Prostate gland (tissue), 2 donors: Measurements from ENCODE around the gene C19orf12. TPM values are rescaled to one million over a fixed set of nuclear protein-coding genes. Genes with fewer than 3 reads are reported as not detected.
A peak's percentile ranks its signal among the peaks of the same experiment; 100 is the strongest.

Experiments used
- DNase-seq: peaks from one replicate; pipeline ENCODE4 v3.0.0-alpha.2; 2019; ENCODE audit warnings: low spot score
- H3K27ac ChIP-seq, 2 donors: fragments of 200-600 bp; sonication (generic); 2 replicates each; pipeline ENCODE4 v1.5.1; 2017 to 2019
- H3K27me3 ChIP-seq: fragments of 200-600 bp; sonication (generic); replicated peaks from 2 replicates; pipeline ENCODE4 v1.5.1; 2019; ENCODE audit not compliant: insufficient read depth
- H3K36me3 ChIP-seq, 2 donors: fragments of 200-600 bp; sonication (generic); 1 replicate in 1 of 2; 2 replicates in 1 of 2; pipeline versions ENCODE4 v1.5.1 to v1.8.1; 2017 to 2019
- H3K4me1 ChIP-seq: fragments of 200-600 bp; sonication (generic); replicated peaks from 2 replicates; pipeline ENCODE4 v1.5.1; 2019
- H3K4me3 ChIP-seq, 2 donors: fragments of 200-600 bp; sonication (generic); 2 replicates each; pipeline ENCODE4 v1.5.1; 2017 to 2019
- H3K9me3 ChIP-seq: fragments of 200-600 bp; sonication (generic); 2 replicates; pipeline ENCODE4 v1.5.1; 2017
- CTCF ChIP-seq, 4 experiments: fragments of 200-600 bp in 2 of 4; fragments of 450-650 bp in 2 of 4; sonication (generic) in 2 of 4; IDR thresholded peaks; 1 replicate in 3 of 4; 2 replicates in 1 of 4; pipeline ENCODE4 v1.5.1; 2016 to 2019; ENCODE audit warnings: antibody characterized with exemption in 4 of 4, mild to moderate bottlenecking in 2 of 4, moderate library complexity in 2 of 4
- POLR2A ChIP-seq: fragments of 450-650 bp; IDR thresholded peaks from one replicate; pipeline ENCODE4 v1.6.1; 2016; ENCODE audit warnings: antibody characterized with exemption, mild to moderate bottlenecking
- POLR2AphosphoS5 ChIP-seq: sonication (generic); formaldehyde crosslinking; IDR thresholded peaks from one replicate; pipeline ENCODE4 v1.6.1; 2017; ENCODE audit warnings: antibody characterized with exemption
- WGBS: methylation state at CpG from one replicate; pipeline ENCODE4 v1.1.5; 2018; 5-methylcytosine and 5-hydroxymethylcytosine counted together
- intact Hi-C: fragments of 100-400 bp; cut with DNase I; formaldehyde crosslinking; loops from one replicate; pipeline ENCODE4 v1.14.2; 2022
- total RNA-seq, 2 donors: library from RNA; depleted of rRNA; stranded (reverse); fragments of >200 nt; gene quantifications; one replicate each; pipeline ENCODE4 v1.1.0, GENCODE V29; 2016

Gene C19orf12
- total RNA-seq, 2 donors from 2014 or later = 27.9 to 42.4 TPM

GRCh38 chr19:29677001-29677817 lies 37.9 kb downstream of the C19orf12 start:
- no peak overlapping the region for H3K4me3 ChIP-seq
- WGBS = 81% methylated on average over 23 of the region's 23 CpGs
- no peak for TF ChIP-seq POLR2A
- no peak for TF ChIP-seq CTCF (IDR thresholded peaks at IDR 0.05)
- TF ChIP-seq POLR2AphosphoS5 = no peak
- peaks cover 36% of the 10 kb centered on the region for H3K4me1 ChIP-seq
- H3K36me3 ChIP-seq = peaks cover 13 to 20% of the 10 kb centered on the region in 2 donors
- DNase-seq = no peak
- intact Hi-C loops = no loop called here
- H3K9me3 ChIP-seq = no peaks in the 10 kb centered on the region
- peak overlapping the region; percentile 65 to 74 for H3K27ac ChIP-seq
- no peaks in the 10 kb centered on the region for H3K27me3 ChIP-seq

GRCh38 chr19:29676586-29676985 lies 38.5 kb downstream of the C19orf12 start:
- DNase-seq = no peak
- intact Hi-C loops = no loop called here

GRCh38 chr19:29675650-29676186 lies 39.3 kb downstream of the C19orf12 start:
- H3K4me3 ChIP-seq = no peak overlapping the region
- WGBS = 83% methylated on average over 13 of the region's 13 CpGs
- H3K27ac ChIP-seq = peak overlapping the region; percentile 65 to 74
- intact Hi-C loops = no loop called here
- no peak for TF ChIP-seq POLR2A
- no peak for TF ChIP-seq POLR2AphosphoS5
- TF ChIP-seq CTCF (IDR thresholded peaks at IDR 0.05) = no peak
- H3K9me3 ChIP-seq = no peaks in the 10 kb centered on the region
- DNase-seq = no peak
- H3K36me3 ChIP-seq = peaks cover 13 to 20% of the 10 kb centered on the region in 2 donors
- peaks cover 49% of the 10 kb centered on the region for H3K4me1 ChIP-seq
- no peaks in the 10 kb centered on the region for H3K27me3 ChIP-seq

More at GRCh38 chr19:29676586-29676985, 38.5 kb downstream of the C19orf12 start:
- TF ChIP-seq CTCF (IDR thresholded peaks at IDR 0.05) (no peak), POLR2AphosphoS5 (no peak)
- Histone ChIP-seq H3K36me3 (peaks cover 13 to 20% of the 10 kb centered on the region in 2 donors), H3K4me3 (no peak overlapping the region), H3K9me3 (no peaks in the 10 kb centered on the region), H3K27me3 (no peaks in the 10 kb centered on the region), H3K4me1 (peaks cover 43% of the 10 kb centered on the region), H3K27ac (peak overlapping the region; percentile 65 to 74)
- WGBS = 65% methylated on average over 7 of the region's 8 CpGs

GRCh38 chr19:29675120-29675649 lies 39.9 kb downstream of the C19orf12 start:
- DNase-seq = no peak
- Histone ChIP-seq H3K27ac (peak overlapping the region; percentile 65 to 74), H3K27me3 (no peaks in the 10 kb centered on the region), H3K4me1 (peaks cover 50% of the 10 kb centered on the region), H3K4me3 (no peak overlapping the region), H3K36me3 (peaks cover 13 to 20% of the 10 kb centered on the region in 2 donors), H3K9me3 (no peaks in the 10 kb centered on the region)
- TF ChIP-seq CTCF (IDR thresholded peaks at IDR 0.05) = no peak
- TF ChIP-seq POLR2AphosphoS5 = peak; percentile 7
- intact Hi-C loops = no loop called here
- 83% methylated on average over 7 of the region's 10 CpGs for WGBS
